Retinal pigment epithelial cell (primary cell): ENCODE results near the gene HOXC13.

Experiments used
- DNase-seq: peaks from one replicate; pipeline ENCODE4 v3.0.0-alpha.2; 2010; ENCODE audit warnings: low read depth
- H3K4me3 ChIP-seq: 2 replicates; pipeline ENCODE4 v1.5.1; 2011; ENCODE audit warnings: mild to moderate bottlenecking, low read length, control low read depth, moderate library complexity
- CTCF ChIP-seq: conservative IDR thresholded peaks from 2 replicates; pipeline ENCODE4 v1.5.1; 2011; ENCODE audit warnings: low read depth, low read length, control low read depth, inconsistent platforms

The HOXC13 gene

DNA sequence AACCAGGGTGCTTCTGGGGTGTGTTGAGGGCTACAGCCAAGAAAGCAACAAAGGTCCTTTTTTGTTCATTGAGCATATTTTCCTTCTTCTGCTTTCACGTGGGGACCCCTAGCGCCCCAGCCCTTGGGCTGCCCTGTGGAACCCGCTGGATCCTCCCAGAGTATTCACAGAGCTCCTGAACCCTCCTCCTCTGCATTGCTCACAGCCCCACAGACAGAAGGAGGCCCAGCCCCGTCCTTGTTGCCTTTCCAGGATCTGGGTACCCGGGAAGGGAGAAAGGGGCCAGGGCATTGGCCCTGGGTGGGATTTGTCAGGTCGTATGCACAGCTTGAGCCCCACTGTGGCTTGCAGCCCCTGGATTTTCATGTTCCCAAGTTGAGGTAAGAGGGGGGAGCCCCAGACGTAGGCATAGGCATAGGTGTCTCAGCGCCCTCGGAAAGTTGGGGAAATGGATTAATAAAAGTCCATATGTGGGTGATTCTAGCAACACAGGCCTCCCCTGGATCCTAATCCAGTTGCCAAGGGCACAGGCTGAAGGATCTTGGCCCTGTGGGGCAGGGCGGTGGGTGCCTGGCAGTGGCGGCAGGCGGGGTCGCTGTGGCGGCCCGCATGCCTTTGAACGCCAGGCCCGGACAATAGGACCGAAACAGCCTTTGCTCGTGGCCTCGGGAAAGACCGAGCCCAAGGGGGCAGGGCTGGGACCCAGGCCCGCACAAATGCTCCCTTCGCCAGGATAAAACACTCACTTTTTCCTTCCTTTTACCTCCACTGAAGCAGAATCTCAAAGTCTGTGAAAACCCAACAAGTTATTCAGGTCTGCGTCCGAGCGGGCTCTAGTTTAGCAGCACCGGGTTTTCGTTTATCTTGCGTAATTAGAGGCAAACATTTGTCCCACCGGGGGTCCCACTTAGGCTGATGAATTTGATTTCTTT is 43.3 kb downstream of the HOXC13 start:
- H3K4me3 ChIP-seq = no peak overlapping the region
- no peak for TF ChIP-seq CTCF
- no peak for DNase-seq

GRCh38 chr12:53982648-53983567 is 44.3 kb downstream of the HOXC13 start:
- no peak overlapping the region for H3K4me3 ChIP-seq
- no peak for DNase-seq
- TF ChIP-seq CTCF = no peak

- no peak for TF ChIP-seq CTCF
- no peak for DNase-seq
- no peak overlapping the region for H3K4me3 ChIP-seq
Observed at GRCh38 chr12:53983568-53983949, 44.9 kb downstream of the HOXC13 start.

GRCh38 chr12:53983950-53984572 is 45.4 kb downstream of the HOXC13 start:
- TF ChIP-seq CTCF = no peak
- DNase-seq = no peak
- no peak overlapping the region for H3K4me3 ChIP-seq

- no peak within 1 kb of the TSS for H3K4me3 ChIP-seq
- peak; percentile 5 for DNase-seq
- peak; percentile 49 for TF ChIP-seq CTCF
Observed at GRCh38 chr12:53984901-53985691, 46.5 kb downstream of the HOXC13 start, which contains the start of gene HOXC10. HOXC10 (plus strand) TSS chr12:53985146; CDS start chr12:53985260, 114 bp downstream.

GRCh38 chr12:53985692-53985993 is 47.0 kb downstream of the HOXC13 start:
- no peak overlapping the region for H3K4me3 ChIP-seq
- no peak for TF ChIP-seq CTCF
- DNase-seq = no peak
